Fibroblast of upper back skin (primary cell): ENCODE results near the gene KREMEN2.
A peak's percentile ranks its signal among the peaks of the same experiment; 100 is the strongest.
"Not testable (repeated sequence)": the region's sequence is repeated elsewhere in the genome, so short reads cannot be mapped to it uniquely, and the experiment has no call there.

Source experiments
- DNase-seq: peaks from one replicate; pipeline ENCODE4 v3.0.0-alpha.2; 2013

The KREMEN2 gene, protein sequence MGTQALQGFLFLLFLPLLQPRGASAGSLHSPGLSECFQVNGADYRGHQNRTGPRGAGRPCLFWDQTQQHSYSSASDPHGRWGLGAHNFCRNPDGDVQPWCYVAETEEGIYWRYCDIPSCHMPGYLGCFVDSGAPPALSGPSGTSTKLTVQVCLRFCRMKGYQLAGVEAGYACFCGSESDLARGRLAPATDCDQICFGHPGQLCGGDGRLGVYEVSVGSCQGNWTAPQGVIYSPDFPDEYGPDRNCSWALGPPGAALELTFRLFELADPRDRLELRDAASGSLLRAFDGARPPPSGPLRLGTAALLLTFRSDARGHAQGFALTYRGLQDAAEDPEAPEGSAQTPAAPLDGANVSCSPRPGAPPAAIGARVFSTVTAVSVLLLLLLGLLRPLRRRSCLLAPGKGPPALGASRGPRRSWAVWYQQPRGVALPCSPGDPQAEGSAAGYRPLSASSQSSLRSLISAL

DNA sequence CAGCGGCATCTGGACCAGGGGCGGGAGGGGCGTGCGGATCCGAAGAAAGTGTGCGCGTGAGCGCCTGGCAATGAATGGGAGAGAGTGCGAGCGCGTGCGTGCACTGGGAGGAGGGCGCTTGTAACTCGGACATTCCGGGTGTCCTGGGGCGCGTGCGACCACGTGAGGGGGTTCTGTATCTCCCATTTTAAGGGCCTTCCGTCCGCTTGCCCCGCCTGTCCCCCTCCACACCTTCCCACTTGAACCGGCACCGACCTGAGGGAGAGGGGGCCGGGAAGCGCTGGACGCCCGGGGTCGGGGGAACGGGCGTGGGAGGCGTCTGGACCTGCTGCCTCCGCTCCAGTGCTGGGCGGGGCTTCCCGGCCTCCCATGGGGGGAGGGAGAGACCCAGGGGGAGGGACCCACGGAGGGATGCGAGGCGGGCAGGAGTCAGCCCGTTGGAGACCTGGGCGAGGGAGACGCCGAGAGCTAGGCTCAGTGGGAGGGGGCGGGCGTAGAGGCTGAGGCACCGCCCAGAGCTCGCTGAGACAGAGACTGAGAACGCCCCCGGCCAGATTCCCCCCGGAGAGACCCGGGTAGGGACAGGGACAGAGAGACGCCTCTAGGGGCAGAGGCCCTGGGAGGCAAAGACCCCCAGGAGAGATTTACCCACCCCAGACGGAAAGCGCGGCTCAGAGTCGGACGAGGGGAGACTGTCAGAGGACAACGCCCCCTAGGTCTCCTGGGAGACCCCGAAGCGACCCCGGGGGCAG lies at the start of gene KREMEN2:
Gene KREMEN2, plus strand, starts transcription at position 553 of the 752 bp plus-strand sequence. CDS start 246 bp downstream, outside the sequence.
- no peak for DNase-seq

DNA sequence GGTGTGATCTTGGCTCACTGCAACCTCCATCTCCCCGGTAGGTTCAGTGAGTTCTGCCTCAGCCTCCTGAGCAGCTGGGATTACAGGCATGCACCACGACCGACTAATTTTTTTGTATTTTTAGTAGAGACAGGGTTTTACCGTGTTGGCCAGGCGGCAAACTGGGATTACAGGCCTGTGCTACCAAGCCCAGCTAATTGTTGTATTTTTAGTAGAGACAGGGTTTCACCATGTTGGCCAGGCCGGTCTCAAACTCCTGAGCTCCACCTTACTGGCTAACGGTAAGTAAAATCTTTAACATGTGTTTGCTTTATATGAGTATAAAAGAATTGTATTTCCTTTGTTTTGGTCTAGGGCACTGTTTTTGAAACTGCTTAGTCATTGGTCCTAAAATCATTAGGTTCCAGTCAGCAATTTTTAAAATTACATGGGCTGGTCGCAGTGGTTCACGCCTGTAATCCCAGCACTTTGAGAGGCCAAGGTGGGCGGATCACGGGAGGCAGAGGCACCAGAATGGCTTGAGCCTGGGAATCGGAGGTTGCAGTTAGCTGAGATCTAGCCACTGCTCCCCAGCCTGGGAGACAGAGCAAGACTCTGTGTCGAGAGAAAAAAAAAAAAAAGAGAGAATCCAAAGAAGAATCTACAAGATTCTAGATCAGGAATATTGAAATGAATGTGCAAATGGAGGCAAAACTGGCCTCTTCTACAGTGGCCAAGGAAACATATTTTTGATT lies 48.7 kb upstream of the KREMEN2 start:
- no peak for DNase-seq

DNA sequence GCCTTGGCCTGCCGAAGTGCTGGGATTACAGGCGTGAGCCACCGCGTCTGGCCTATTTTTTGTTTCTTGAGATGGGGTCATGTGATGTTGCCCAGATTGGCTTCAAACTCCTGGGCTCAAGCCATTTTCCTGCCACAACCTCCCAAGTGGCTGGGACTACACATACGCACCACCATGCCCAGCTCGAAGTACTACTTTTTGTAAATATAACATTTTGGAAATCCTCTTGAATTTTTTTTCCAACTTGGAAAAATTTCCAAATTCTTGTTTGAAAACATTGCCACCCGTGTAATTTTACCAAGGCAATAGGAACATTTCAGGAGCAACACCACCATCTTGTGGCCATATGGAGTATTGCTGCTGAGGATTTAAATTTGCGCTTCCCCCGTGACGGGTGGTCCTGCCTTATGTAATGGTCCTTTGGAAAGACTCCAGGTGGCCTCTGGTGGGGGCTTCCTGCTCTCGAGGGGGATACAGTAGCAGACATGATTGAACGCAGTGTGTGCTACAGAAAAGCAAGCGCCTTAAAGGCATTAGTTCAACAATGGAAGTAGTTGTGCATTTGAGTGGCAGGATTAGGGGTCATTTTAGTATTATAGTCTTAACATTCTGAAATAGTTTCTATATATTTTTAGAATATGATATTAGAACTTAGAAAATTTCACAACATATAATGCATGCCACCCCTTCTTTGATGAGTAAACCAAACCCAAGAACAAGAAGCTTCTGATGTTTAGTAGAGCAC lies 44.4 kb upstream of the KREMEN2 start:
- peak; percentile 71 for DNase-seq

DNA sequence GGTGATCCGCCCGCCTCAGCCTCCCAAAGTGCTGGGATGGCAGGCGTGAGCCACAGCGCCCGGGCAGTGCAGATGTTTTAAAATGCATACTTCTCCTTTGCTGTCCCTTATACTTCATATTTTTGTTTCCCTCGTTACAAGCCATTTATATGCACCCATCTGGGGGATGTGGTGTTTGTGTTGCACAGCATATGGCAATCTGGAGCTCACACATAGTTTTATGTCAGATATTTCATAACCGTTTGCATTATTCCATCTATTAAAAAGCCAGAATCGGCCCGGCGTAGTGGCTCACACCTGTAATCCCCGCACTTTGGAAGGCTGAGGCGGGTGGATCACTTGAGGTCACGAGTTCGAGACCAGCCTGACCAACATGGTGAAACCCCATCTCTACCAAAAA lies 40.6 kb upstream of the KREMEN2 start:
- DNase-seq = no peak

DNA sequence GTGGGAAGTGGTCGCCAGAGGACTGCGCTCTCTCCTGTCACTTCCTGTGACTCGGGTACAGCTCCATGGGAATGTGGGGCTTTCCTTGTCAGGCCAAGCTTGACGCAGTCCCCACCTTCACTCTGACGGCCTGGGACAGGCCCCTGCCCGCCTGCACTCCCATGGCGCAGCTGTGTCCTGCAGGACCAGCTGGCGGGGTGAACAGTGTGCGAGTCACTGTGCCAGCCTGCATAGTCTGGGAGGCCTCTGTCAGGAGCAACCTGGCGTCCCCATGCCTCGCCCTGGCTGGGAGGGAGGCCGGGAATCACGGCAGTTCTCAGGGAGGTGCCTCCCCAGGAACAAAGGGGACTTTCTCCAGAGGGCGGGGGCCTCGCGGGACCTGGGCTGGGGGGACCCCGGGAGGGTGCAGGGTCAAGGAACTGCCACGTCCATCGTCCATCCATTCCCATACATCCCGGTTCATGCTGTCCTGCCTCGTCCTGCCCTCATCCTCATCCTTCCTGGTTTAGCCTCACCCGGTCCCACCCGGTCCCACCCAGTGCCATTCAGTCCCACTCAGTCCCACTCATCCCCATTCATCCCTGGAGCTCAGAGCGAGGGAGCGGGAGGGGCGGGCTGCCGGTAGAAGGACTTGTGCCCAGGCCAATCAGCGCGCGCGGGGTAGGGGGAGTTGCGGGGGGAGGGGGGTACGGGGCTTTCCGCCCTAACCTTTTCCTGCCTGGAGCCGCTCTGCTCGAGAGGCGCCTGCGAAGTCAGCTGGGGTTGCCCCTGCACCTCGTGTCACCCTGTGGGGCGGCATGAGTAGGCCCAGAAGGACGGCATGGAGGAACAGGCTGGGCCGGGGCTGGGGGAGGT lies 38.9 kb upstream of the KREMEN2 start:
- DNase-seq = no peak

DNA sequence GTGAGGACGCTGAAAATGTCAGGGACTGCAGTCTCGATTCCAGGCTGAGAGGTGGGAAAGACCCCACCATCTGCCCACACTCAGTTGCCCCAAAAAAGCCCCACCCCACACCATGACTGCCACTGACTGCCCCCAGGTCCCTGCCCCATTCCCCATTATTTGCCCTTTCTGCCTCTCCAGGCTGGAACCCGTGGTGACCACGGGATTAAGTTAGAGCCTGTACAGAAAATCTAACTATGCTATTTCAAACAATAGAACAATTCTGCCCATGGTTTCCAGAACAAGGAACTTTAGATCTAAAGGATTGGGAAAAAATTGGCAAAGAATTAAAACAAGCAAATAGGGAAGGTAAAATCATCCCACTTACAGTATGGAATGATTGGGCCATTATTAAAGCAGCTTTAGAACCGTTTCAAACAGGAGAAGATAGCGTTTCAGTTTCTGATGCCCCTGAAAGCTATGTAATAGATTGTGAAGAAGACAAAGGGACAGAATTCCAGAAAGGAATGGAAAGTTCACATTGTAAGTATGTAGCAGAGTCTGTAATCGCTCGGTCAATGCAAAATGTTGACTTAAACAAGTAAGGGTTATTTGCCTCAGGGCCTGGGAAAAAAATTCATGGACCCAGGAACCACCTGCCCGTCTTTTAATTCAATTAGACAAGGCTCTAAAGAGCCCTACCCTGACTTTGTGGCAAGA lies 38.0 kb upstream of the KREMEN2 start:
- DNase-seq = no peak

DNA sequence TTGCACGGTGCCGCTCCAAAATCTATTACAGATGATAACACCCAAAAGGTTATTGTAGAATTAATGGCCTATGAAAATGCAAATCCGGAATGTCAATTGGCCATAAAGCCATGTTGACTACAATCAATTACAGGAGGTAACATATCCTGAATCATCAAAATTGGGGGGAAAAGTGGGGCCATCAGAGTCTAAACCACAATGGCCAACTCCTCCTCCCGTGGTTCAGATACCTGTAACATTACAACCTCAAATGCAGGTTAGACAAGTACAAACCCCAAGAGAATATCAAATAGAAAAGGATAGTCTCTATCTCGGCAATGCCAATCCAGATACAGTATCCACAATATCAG lies 37.5 kb upstream of the KREMEN2 start:
- DNase-seq = no peak

DNA sequence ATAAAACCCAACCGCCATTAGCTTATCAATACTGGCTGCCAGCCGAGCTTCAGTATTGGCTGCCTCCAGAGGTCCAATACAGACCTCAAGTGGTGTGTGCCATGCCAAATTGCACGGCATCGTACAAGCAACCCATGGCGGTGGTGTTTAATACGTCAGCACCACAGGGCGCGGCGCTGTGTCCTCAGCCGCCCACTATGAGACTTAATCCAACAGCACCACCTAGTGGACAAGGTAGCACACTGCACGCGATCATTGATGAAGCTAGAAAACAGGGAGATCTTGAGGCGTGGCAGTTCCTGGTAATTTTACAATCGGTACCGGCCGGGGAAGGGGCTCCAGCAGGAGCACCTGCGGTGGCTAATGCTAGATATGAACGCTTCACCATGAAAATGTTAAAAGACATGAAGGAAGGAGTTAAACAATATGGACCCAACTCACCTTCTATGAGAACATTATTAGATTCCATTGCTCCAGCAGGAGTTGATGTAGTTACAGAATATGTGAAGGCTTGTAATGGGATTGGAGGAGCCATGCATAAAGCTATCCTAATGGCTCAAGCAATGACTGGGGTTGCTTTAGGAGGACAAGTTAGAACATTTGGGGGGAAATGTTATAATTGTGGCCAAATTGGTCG lies 36.9 kb upstream of the KREMEN2 start:
- peak; percentile 83 for DNase-seq

DNA sequence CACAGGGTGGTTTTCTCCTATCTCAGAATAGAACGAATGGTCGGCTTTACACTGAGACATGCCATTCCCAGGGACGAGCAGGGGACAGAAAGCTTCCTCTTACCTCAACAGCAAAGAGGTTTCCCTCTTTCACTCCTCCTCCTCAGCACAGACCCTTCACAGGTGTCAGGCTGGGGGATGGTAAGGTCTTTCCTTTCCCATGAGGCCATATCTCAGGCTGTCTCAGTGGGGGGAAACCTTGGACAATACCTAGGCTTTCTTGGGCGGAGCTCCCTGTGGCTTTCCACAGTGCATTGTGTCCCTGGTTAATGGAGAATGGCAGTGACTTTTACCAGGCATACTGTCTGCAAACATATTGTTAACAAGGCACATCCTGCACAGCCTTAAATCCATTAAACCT lies 35.9 kb upstream of the KREMEN2 start:
- DNase-seq = not testable (repeated sequence)

DNA sequence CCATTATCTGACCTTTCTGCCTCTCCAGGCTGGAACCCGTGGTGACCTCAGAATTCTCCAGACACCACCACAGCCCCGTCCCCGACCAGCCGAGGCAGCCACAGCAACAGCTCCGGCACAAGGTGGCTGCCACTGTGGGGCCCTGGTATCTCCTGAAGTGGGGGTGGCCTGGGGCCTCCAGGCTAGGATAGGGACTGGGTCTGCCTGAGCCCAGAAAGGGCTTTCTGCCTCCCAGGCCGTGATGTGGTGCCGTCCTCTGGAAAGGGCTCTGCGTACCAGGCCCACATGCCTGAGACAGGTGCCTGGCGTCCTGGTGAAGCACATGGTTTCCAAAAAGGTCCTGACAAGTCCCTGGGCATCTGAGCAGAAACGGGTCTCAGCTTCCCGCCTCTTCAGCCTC lies 35.3 kb upstream of the KREMEN2 start:
- no peak for DNase-seq

DNA sequence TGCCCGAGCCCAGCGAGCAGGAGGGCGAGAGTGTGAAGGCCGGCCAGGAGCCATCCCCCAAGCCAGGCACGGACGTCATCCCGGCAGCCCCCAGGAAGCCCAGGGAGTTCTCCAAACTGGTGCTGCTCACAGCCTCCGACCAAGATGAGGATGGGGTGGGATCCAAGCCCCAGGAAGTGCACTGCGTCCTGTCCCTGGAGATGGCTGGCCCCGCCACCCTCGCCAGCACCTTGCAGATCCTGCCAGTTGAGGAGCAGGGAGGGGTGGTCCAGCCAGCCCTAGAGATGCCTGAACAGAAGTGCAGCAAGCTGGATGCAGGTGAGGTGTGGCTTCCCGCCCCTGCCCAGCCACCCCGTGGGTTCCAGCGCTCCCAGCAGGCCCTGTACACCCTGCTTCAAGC lies 34.4 kb upstream of the KREMEN2 start:
- no peak for DNase-seq

DNA sequence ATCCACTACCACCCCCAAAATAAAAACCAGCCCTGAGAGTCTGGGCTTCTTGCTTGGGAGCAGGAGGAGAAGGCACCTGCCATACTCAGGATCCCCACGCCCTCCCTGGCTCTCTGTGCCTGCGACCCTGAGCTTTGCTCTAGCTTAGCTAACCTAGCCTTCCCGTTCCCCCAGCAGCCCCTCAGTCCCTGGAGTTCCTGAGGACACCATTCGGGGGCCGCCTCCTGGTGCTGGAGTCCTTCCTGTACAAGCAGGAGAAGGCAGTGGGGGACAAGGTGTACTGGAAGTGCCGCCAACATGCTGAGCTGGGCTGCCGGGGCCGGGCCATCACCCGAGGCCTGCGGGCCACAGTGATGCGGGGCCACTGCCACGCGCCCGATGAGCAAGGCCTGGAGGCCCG lies 33.8 kb upstream of the KREMEN2 start:
- no peak for DNase-seq

DNA sequence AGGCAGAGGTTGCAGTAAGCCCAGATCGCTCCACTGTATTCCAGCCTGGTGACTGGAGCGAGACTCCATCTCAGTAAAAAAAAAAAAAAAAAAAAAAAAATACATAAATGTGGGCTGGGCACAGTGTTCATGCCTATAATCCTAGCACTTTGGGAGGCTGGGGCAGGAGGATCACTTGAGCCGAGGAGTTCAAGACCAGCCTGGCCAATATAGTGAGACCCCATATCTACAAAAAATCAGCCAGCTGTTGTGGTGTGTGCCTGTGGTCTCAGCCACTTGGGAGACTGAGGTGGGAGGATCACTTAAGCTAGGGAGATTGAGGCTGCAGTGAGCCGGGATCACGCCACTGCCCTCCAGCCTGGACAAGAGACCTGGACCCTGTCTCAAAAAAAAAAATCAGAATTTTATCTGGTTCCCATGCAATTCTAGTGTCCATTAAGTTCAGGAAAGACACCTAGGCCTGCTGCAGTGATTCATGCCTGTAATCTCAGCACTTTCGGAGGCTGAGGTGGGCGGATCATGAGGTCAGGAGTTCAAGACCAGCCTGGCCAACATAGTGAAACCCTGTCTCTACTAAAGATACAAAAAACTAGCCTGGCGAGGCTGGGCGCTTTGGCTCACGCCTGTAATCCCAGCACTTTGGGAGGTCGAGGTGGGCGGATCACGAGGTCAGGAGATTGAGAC lies 32.7 kb upstream of the KREMEN2 start:
- DNase-seq = not testable (repeated sequence)

DNA sequence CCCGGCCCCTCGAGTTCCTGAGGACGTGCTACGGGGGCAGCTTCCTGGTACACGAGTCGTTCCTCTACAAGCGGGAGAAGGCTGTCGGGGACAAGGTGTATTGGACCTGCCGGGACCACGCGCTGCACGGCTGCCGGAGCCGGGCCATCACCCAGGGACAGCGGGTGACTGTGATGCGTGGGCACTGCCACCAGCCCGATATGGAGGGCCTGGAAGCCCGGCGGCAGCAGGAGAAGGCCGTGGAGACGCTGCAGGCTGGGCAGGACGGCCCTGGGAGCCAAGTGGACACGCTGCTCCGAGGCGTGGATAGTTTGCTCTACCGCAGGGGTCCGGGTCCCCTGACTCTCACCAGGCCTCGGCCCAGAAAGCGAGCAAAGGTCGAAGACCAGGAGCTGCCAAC lies 30.9 kb upstream of the KREMEN2 start:
- DNase-seq = no peak

DNA sequence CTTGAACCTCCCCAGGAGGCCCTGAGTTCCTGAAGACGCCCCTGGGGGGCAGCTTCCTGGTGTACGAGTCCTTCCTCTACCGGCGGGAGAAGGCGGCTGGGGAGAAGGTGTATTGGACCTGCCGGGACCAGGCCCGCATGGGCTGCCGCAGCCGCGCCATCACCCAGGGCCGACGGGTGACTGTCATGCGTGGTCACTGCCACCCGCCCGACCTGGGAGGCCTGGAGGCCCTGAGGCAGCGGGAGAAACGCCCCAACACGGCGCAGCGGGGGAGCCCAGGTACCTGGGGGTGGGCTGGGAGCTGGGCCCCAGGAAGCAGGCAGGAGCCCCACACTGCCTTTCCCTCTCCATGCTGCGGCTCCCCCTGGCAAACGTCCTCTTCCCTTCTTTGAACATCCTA lies 30.4 kb upstream of the KREMEN2 start:
- DNase-seq = no peak

DNA sequence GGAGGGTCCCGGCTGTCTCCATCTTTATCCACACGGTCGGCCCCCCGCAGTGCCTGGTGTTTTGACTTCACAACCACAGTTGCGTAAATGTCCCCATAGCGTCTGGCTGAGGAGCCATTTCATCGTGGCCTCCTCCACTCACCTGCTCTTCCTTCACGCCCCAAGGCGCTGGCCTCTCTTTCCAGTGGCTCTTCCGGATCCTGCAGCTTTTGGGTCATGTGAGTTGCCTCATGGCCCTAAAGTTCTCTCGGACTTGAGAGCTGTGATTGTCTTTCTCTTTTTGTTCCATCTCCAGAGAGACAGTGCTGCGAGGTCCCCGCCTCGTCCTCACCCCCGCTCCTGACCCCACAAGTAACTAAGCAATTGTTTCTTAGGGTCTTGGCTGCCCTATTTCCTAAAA lies 29.6 kb upstream of the KREMEN2 start:
- DNase-seq = no peak

DNA sequence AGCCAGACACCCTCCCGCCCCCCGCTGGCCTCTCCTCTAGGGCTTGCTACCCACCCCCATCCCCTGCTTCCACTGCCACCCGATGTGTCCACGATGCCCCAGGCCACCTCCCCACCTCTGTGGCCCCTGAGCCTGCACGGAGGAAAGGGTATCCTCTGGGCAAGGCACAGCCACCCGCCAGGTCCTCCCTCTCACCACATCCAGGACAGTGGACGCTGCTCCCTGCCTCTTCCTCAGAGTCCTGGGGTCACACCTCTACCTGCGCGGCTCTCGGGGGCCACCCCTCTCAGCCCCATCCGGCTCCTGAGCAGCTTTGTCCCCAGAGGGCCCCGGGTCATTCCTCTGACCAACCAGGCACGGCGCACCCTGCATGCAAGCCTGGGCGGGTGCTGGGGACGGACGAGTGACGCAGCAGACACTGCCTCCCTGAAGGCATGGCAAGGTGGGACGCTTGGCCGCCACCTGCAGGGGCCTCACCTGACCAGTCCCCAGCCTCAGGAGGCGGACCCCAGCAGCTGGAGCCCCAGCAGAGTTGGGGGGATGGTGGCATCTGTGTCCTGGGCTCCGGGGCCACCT lies 27.6 kb upstream of the KREMEN2 start:
- no peak for DNase-seq

DNA sequence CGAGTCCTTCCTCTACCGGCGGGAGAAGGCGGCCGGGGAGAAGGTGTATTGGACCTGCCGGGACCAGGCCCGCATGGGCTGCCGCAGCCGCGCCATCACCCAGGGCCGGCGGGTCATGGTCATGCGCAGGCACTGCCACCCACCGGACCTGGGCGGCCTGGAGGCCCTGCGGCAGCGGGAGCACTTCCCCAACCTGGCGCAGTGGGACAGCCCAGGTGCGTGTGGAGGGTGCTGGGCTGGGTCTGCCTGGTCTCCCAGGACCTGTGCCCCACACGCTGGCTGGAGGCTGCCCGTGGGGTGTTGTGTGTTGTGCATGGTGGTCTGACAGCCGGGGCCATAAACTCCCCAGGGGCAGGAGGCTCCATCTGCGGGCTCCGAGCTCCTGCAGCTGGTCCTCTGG lies 26.9 kb upstream of the KREMEN2 start:
- no peak for DNase-seq

DNA sequence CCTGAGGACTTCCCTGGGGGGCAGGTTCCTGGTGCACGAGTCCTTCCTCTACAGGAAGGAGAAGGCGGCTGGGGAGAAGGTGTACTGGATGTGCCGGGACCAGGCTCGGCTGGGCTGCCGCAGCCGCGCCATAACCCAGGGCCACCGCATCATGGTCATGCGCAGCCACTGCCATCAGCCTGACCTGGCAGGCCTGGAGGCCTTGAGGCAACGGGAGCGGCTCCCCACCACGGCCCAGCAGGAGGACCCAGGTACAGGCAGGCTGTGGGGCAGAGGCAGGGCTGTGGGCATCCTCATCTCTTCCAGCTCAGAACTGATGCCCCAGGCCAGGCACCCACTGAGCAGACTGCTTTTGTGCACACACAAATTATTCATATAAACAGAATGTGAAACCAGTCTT lies 25.9 kb upstream of the KREMEN2 start:
- DNase-seq = no peak

DNA sequence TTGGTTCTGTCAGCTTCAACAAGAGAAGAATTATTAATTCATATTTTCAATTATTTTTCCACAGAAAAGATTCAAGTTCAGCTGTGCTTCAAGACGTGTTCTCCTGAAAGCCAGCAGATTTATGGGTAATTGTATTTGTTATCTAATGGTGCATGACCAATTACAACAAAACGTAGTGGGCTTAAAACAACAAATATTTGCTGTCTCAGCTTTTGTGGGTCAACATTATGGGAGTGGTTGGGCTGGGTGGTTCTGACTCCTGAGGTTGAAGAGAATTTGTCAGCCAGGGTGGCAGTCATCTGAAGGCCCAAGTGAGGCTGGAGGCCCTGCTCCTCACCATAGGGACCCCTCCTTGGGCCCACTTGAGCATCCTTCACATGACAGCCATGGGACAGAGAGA lies 24.1 kb upstream of the KREMEN2 start:
- DNase-seq = no peak
